K562 (cell line): Measurements from ENCODE around the gene BNIP3. TPM values are rescaled to one million over a fixed set of nuclear protein-coding genes. Genes with fewer than 3 reads are reported as not detected.

Experiments
- ATAC-seq: fragments of 200-7000 bp; cut with Tn5 transposase; 3 replicates; pipeline ENCODE4 v1.9.1; 2020; ENCODE audit warnings: moderate library complexity
- BruUV-seq: library from RNA; stranded (reverse); fragments of 400-500 nt; replicated peaks from 2 replicates; lab custom pipeline; 2021; lab: Mats Ljungman, UMichigan
- CTCF ChIA-PET: fragments of 300-600 bp; formaldehyde crosslinking; extraction: SDS; loops from one replicate; lab custom pipeline; 2021; ENCODE audit warnings: low intra/inter-chr PET ratio; lab: Yijun Ruan, JAX
- POLR2A ChIA-PET: fragments of 300-600, 350-650 bp; sonication (Branson Sonifier 250); formaldehyde crosslinking; extraction: SDS; loops from one replicate; lab custom pipeline; 2021; ENCODE audit warnings: antibody characterized with exemption, inconsistent platforms; lab: Yijun Ruan, JAX
- DNase-seq, 4 experiments: peaks; one replicate each; pipeline versions ENCODE4 v3.0.0 to v3.0.0-alpha.2; 2011 to 2018; ENCODE audit warnings: low spot score in 3 of 4, mixed read lengths in 3 of 4; ENCODE audit errors: extremely low read depth in 1 of 4
- FAIRE-seq: peaks from 2 replicates; lab custom pipeline; 2011; peaks lifted over from hg19 to GRCh38; lab: Jason Lieb, UNC
- H2AFZ ChIP-seq: 2 replicates; pipeline ENCODE4 v1.6.0; 2011; ENCODE audit warnings: low read depth, low read length, control low read depth, inconsistent platforms
- H3K27ac ChIP-seq: fragments of 200-600 bp; 3 replicates; pipeline ENCODE4 v1.8.0; 2011; ENCODE audit warnings: low read depth, mild to moderate bottlenecking, control low read depth, inconsistent platforms, low read length, moderate library complexity, mixed read lengths; ENCODE audit errors: extremely low read depth
- H3K27me3 ChIP-seq, 2 experiments: fragments of 300-600 bp in 1 of 2; 2 replicates in 1 of 2; 3 replicates in 1 of 2; pipeline versions ENCODE4 v1.6.0 to v1.8.0; 2011; ENCODE audit warnings: inconsistent platforms in 2 of 2, low read length in 2 of 2, mild to moderate bottlenecking in 1 of 2, mixed read lengths in 1 of 2, moderate library complexity in 1 of 2; ENCODE audit not compliant: control insufficient read depth in 2 of 2, insufficient read depth in 2 of 2
- H3K36me3 ChIP-seq: fragments of 300-600 bp; 3 replicates; pipeline ENCODE4 v1.8.0; 2011; ENCODE audit warnings: mild to moderate bottlenecking, low read length, inconsistent platforms; ENCODE audit not compliant: control insufficient read depth, insufficient read depth
- H3K4me1 ChIP-seq, 2 experiments: fragments of 200-600 bp in 1 of 2; replicated peaks in 1 of 2; 2 replicates in 1 of 2; 3 replicates in 1 of 2; pipeline versions ENCODE4 v1.5.1 to v1.8.0; 2011; ENCODE audit warnings: inconsistent platforms in 2 of 2, low read length in 2 of 2, mild to moderate bottlenecking in 1 of 2, mixed read lengths in 1 of 2, moderate library complexity in 1 of 2; ENCODE audit not compliant: control insufficient read depth in 2 of 2, insufficient read depth in 2 of 2
- H3K4me2 ChIP-seq: 2 replicates; pipeline ENCODE4 v1.6.1; 2011; ENCODE audit warnings: low read length, control low read depth, inconsistent platforms, mixed read lengths; ENCODE audit not compliant: insufficient read depth
- H3K4me3 ChIP-seq: fragments of 200-600 bp; sonication (generic), shearing (Covaris generic); 2 replicates; pipeline ENCODE4 v1.5.1; 2016; ENCODE audit warnings: control low read depth, inconsistent platforms
- H3K79me2 ChIP-seq: fragments of 200-600 bp; 3 replicates; pipeline ENCODE4 v1.8.0; 2011; ENCODE audit warnings: low read length, inconsistent platforms; ENCODE audit not compliant: control insufficient read depth, insufficient read depth
- H3K9ac ChIP-seq, 2 experiments: 2 replicates each; pipeline versions ENCODE4 v1.6.0 to v1.6.1; 2011; ENCODE audit warnings: low read depth in 2 of 2, low read length in 2 of 2, control low read depth in 1 of 2, inconsistent platforms in 1 of 2, mild to moderate bottlenecking in 1 of 2, mixed read lengths in 1 of 2; ENCODE audit not compliant: insufficient read depth in 1 of 2
- H3K9me1 ChIP-seq: one replicate; pipeline ENCODE4 v1.6.0; 2011; ENCODE audit warnings: inconsistent platforms, mild to moderate bottlenecking, low read length, moderate library complexity; ENCODE audit not compliant: control insufficient read depth, insufficient read depth
- H3K9me3 ChIP-seq: replicated peaks from 2 replicates; pipeline ENCODE4 v1.5.1; 2011; ENCODE audit warnings: low read depth, low read length, inconsistent platforms; ENCODE audit not compliant: control insufficient read depth, insufficient read depth
- H4K20me1 ChIP-seq: replicated peaks from 2 replicates; pipeline ENCODE4 v1.6.1; 2011; ENCODE audit warnings: low read length, inconsistent platforms, mixed read lengths; ENCODE audit not compliant: control insufficient read depth, insufficient read depth
- KLF1 ChIP-seq: fragments of 450-650 bp; IDR thresholded peaks from 2 replicates; pipeline ENCODE4 v1.6.1; 2016; ENCODE audit warnings: missing genetic modification characterization, missing compliant biosample characterization
- MAFG ChIP-seq: fragments of 450-650 bp; conservative IDR thresholded peaks from 2 replicates; pipeline ENCODE4 v1.6.1; 2016; ENCODE audit warnings: missing genetic modification characterization, missing compliant biosample characterization
- SMAD3 ChIP-seq: fragments of 450-650 bp; formaldehyde crosslinking; conservative IDR thresholded peaks from 2 replicates; pipeline ENCODE4 v1.4.0; 2020; ENCODE audit warnings: mild to moderate bottlenecking
- SMARCB1 ChIP-seq: IDR thresholded peaks from 2 replicates; pipeline ENCODE4 v1.6.1; 2011; ENCODE audit warnings: improper control_type of control experiment, low read depth; ENCODE audit not compliant: insufficient read length
- ZEB2 ChIP-seq: fragments of 450-650 bp; IDR thresholded peaks from 2 replicates; pipeline ENCODE4 v1.6.1; 2016
- ZNF584 ChIP-seq: fragments of 200-800 bp; sonication (Bioruptor generic); IDR thresholded peaks from 2 replicates; pipeline ENCODE4 v1.6.1; 2016; ENCODE audit warnings: low read depth, mild to moderate bottlenecking, missing genetic modification characterization, missing compliant biosample characterization
- ZNF695 ChIP-seq: fragments of 450-650 bp; formaldehyde crosslinking; IDR thresholded peaks from 2 replicates; pipeline ENCODE4 v1.4.0; 2020; ENCODE audit warnings: mild to moderate bottlenecking, moderate library complexity
- ZSCAN29 ChIP-seq: fragments of 450-650 bp; IDR thresholded peaks from 2 replicates; pipeline ENCODE4 v1.6.1; 2017
- WGBS: fragments of 100-300 bp; shearing (Covaris generic); methylation state at CpG from one replicate; pipeline ENCODE4 v1.1.6; 2016; ENCODE audit warnings: low coverage, mixed read lengths; ENCODE audit not compliant: insufficient coverage; ENCODE audit errors: missing lambda C conversion rate; 5-methylcytosine and 5-hydroxymethylcytosine counted together
- in situ Hi-C: fragments of 300-500 bp; cut with MboI; formaldehyde crosslinking; loops from 4 replicates; pipeline ENCODE4 v1.15.0; 2018; ENCODE audit warnings: inconsistent platforms, mixed read lengths
- intact Hi-C: fragments of 100-400 bp; cut with micrococcal nuclease; formaldehyde crosslinking; loops from 2 replicates; pipeline ENCODE4 v1.14.2; 2022
- polyA plus RNA-seq, 8 experiments: library from polyadenylated mRNA; depleted of rRNA in 4 of 8; stranded (reverse) in 5 of 8; unstranded in 3 of 8; fragments of >200 nt; fragmentation: Nextera tagmentation in 2 of 8; fragmentation: Illumina TruSeq in 1 of 8; extraction: Ambion mirVana in 2 of 8; extraction: Trizol in 1 of 8; gene quantifications; 2 replicates each; pipeline versions ENCODE4 v1.2.1 to v1.2.3, GENCODE V29; 2011 to 2014; ENCODE audit warnings: inconsistent platforms in 1 of 8, missing spikeins in 1 of 8
- total RNA-seq, 7 experiments: library from RNA; depleted of rRNA in 6 of 7; stranded (reverse); fragments of >200 nt in 6 of 7; fragmentation: Illumina TruSeq in 2 of 7; extraction: Trizol in 2 of 7; gene quantifications; 2 replicates each; pipeline versions ENCODE4 v1.2.1 to v1.2.3, GENCODE V29; 2011 to 2021; ENCODE audit warnings: low replicate concordance in 1 of 7
- TF ChIP-seq, protein P1 (sequence below): fragments of 450-650 bp; IDR thresholded peaks from 2 replicates; pipeline ENCODE4 v1.7.0; 2016; ENCODE audit warnings: borderline replicate concordance
- TF ChIP-seq, protein P2 (sequence below), 2 experiments: IDR thresholded peaks; 2 replicates each; pipeline ENCODE4 v1.6.1; 2012; ENCODE audit warnings: improper control_type of control experiment in 2 of 2, low read depth in 2 of 2, low read length in 2 of 2, borderline replicate concordance in 1 of 2
- TF ChIP-seq, protein P3 (sequence below): fragments of 450-650 bp; conservative IDR thresholded peaks from 2 replicates; pipeline ENCODE4 v1.6.1; 2016; ENCODE audit warnings: missing genetic modification characterization, low read depth, mild to moderate bottlenecking, control low read depth, missing compliant biosample characterization

The BNIP3 gene
- total and polyA plus RNA-seq, 9 of the 15 experiments (the other 6 are each of a cell fraction or from before 2014, with no cell fraction given) = 9.2 to 119 (median 42.2) TPM

DNA sequence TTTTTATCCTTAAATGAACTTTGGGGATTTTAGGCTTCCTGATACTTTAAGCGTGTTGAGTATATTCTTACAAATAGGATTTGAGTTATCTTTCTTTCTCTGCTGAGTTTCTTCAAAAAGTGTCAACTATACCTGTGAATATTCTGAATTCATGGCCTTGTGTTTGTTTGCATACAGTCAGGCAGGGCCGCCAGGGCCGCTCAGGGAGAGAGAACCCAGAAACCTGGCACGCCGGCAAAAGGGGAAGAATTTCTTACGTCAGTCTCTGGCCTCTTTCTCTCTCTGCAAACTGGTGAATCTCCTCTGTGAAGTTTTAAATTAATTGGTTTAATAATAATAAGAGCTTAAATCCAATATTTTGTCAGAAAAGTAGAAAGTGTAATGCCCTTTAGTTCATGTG is 29.3 kb upstream of the BNIP3 start:
- no peak overlapping the region for H2AFZ ChIP-seq
- no peak for ATAC-seq
- H3K9ac ChIP-seq = no peak overlapping the region
- H3K9me1 ChIP-seq = no peaks in the 10 kb centered on the region
- WGBS = 48% methylated on average over 6 of the region's 6 CpGs
- H3K9me3 ChIP-seq = no peaks in the 10 kb centered on the region
- no peak overlapping the region for H3K27ac ChIP-seq
- intact Hi-C loops = no loop called here
- peaks cover 0 to 2% of the 10 kb centered on the region in 2 experiments; a peak in 1 of 5 replicates for H3K27me3 ChIP-seq
- no peak for FAIRE-seq
- no peaks in the 10 kb centered on the region for H3K36me3 ChIP-seq
- in situ Hi-C loops = no loop called here
- POLR2A ChIA-PET = no interaction called here
- H3K79me2 ChIP-seq = no peaks in the 10 kb centered on the region
- TF ChIP-seq ZSCAN29 = no peak
- no peak for TF ChIP-seq ZNF695 (CRISPR knock-in tag)
- no peak for TF ChIP-seq ZEB2
- TF ChIP-seq MAFG (tag) = no peak
- no peak for TF ChIP-seq ZNF584
- TF ChIP-seq SMARCB1 = no peak
- TF ChIP-seq, protein P1, sequence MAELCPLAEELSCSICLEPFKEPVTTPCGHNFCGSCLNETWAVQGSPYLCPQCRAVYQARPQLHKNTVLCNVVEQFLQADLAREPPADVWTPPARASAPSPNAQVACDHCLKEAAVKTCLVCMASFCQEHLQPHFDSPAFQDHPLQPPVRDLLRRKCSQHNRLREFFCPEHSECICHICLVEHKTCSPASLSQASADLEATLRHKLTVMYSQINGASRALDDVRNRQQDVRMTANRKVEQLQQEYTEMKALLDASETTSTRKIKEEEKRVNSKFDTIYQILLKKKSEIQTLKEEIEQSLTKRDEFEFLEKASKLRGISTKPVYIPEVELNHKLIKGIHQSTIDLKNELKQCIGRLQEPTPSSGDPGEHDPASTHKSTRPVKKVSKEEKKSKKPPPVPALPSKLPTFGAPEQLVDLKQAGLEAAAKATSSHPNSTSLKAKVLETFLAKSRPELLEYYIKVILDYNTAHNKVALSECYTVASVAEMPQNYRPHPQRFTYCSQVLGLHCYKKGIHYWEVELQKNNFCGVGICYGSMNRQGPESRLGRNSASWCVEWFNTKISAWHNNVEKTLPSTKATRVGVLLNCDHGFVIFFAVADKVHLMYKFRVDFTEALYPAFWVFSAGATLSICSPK = no peak
- no peak for TF ChIP-seq SMAD3 (CRISPR knock-in tag)
- no peak for TF ChIP-seq KLF1 (tag)
- TF ChIP-seq, protein P2, sequence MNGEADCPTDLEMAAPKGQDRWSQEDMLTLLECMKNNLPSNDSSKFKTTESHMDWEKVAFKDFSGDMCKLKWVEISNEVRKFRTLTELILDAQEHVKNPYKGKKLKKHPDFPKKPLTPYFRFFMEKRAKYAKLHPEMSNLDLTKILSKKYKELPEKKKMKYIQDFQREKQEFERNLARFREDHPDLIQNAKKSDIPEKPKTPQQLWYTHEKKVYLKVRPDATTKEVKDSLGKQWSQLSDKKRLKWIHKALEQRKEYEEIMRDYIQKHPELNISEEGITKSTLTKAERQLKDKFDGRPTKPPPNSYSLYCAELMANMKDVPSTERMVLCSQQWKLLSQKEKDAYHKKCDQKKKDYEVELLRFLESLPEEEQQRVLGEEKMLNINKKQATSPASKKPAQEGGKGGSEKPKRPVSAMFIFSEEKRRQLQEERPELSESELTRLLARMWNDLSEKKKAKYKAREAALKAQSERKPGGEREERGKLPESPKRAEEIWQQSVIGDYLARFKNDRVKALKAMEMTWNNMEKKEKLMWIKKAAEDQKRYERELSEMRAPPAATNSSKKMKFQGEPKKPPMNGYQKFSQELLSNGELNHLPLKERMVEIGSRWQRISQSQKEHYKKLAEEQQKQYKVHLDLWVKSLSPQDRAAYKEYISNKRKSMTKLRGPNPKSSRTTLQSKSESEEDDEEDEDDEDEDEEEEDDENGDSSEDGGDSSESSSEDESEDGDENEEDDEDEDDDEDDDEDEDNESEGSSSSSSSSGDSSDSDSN (IDR thresholded peaks at IDR 0.05; ENCODE audit: borderline replicate concordance in 1 of 2, low read depth in 2 of 2, low read length in 2 of 2) = no peak
- TF ChIP-seq, protein P3, sequence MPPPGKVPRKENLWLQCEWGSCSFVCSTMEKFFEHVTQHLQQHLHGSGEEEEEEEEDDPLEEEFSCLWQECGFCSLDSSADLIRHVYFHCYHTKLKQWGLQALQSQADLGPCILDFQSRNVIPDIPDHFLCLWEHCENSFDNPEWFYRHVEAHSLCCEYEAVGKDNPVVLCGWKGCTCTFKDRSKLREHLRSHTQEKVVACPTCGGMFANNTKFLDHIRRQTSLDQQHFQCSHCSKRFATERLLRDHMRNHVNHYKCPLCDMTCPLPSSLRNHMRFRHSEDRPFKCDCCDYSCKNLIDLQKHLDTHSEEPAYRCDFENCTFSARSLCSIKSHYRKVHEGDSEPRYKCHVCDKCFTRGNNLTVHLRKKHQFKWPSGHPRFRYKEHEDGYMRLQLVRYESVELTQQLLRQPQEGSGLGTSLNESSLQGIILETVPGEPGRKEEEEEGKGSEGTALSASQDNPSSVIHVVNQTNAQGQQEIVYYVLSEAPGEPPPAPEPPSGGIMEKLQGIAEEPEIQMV (tag) = no peak
- TF ChIP-seq, all 486 proteins: peak for 0
- H3K4me2 ChIP-seq = no peak overlapping the region
- no peak for DNase-seq
- CTCF ChIA-PET = no interaction called here
- no peaks in the 10 kb centered on the region for H4K20me1 ChIP-seq
- no TSS peak for BruUV-seq
- H3K4me3 ChIP-seq = no peak overlapping the region
- H3K4me1 ChIP-seq = no peaks in the 10 kb centered on the region
